Right lobe of liver (tissue), 6 donors: ENCODE data around the gene KRTAP5-4. TPM values are rescaled to one million over a fixed set of nuclear protein-coding genes. Genes with fewer than 3 reads are reported as not detected.

ENCODE experiments used
- ATAC-seq, 4 donors: fragments of 200-7000 bp; cut with Tn5 transposase; one replicate each; pipeline ENCODE4 v1.9.1; 2020; ENCODE audit warnings: mild to moderate bottlenecking in 4 of 4, moderate library complexity in 4 of 4
- DNase-seq, 3 donors: peaks; one replicate each; pipeline ENCODE4 v3.0.0-alpha.2; 2020
- H3K27ac ChIP-seq, 3 donors: fragments of 200-600 bp; one replicate each; pipeline ENCODE4 v1.8.0; 2022
- H3K27me3 ChIP-seq, 2 donors: fragments of 200-600 bp; one replicate each; pipeline ENCODE4 v1.8.0; 2022
- H3K36me3 ChIP-seq, 4 donors: fragments of 200-600 bp; sonication (generic) in 1 of 4; one replicate each; pipeline versions ENCODE4 v1.5.1 to v1.8.0; 2017 to 2022; ENCODE audit warnings: control low read depth in 1 of 4
- H3K4me1 ChIP-seq, 4 donors: fragments of 200-600 bp; sonication (generic) in 1 of 4; one replicate each; pipeline versions ENCODE4 v1.5.1 to v1.8.0; 2017 to 2022; ENCODE audit warnings: control low read depth in 1 of 4
- H3K4me3 ChIP-seq, 3 donors: fragments of 200-600 bp; one replicate each; pipeline ENCODE4 v1.8.0; 2022
- H3K9me3 ChIP-seq, 4 donors: fragments of 200-600 bp; sonication (generic) in 1 of 4; one replicate each; pipeline versions ENCODE4 v1.5.1 to v1.8.0; 2017 to 2022; ENCODE audit warnings: control low read depth in 1 of 4
- CTCF ChIP-seq, 4 donors: fragments of 200-600 bp in 3 of 4; fragments of 450-650 bp in 1 of 4; IDR thresholded peaks; one replicate each; pipeline versions ENCODE4 v1.5.1 to v1.8.0; 2016 to 2022; ENCODE audit warnings: antibody characterized with exemption in 4 of 4, mild to moderate bottlenecking in 2 of 4
- POLR2A ChIP-seq: fragments of 450-650 bp; IDR thresholded peaks from one replicate; pipeline ENCODE4 v1.6.1; 2017; ENCODE audit warnings: antibody characterized with exemption, mild to moderate bottlenecking
- WGBS: methylation state at CpG from one replicate; pipeline ENCODE4 v1.1.6; 2018; ENCODE audit warnings: low coverage, low lambda C conversion rate; ENCODE audit not compliant: insufficient coverage; ENCODE audit errors: missing lambda C conversion rate; 5-methylcytosine and 5-hydroxymethylcytosine counted together
- intact Hi-C, 2 donors: fragments of 100-400 bp; cut with DNase I; formaldehyde crosslinking; loops; one replicate each; pipeline versions ENCODE4 v1.11.2 to v1.14.1; 2022
- total RNA-seq, 6 experiments: library from RNA; depleted of rRNA in 2 of 6; stranded (reverse); fragments of >200 nt in 2 of 6; fragmentation: NEBNext Ultra II Directional in 3 of 6; extraction: Animal tissue kit (Norgen Biotek cat#: 25700) in 3 of 6; gene quantifications; one replicate each; pipeline versions ENCODE4 v1.1.0 to v1.2.4, GENCODE V29; 2016 to 2023
- donor health status: DM: no; HTN: yes; CAD: no.
- donor health status: DM: no; HTN: no; CAD: no.
- donor health status: DM: no; HTN: no; CAD: no.
- donor health status: DM: no; HTN: yes; CAD: no.
- donor health status: DM: no; HTN: yes; CAD: no.

Gene KRTAP5-4
- total RNA-seq, 6 experiments from 2014 or later, result not detected

DNA sequence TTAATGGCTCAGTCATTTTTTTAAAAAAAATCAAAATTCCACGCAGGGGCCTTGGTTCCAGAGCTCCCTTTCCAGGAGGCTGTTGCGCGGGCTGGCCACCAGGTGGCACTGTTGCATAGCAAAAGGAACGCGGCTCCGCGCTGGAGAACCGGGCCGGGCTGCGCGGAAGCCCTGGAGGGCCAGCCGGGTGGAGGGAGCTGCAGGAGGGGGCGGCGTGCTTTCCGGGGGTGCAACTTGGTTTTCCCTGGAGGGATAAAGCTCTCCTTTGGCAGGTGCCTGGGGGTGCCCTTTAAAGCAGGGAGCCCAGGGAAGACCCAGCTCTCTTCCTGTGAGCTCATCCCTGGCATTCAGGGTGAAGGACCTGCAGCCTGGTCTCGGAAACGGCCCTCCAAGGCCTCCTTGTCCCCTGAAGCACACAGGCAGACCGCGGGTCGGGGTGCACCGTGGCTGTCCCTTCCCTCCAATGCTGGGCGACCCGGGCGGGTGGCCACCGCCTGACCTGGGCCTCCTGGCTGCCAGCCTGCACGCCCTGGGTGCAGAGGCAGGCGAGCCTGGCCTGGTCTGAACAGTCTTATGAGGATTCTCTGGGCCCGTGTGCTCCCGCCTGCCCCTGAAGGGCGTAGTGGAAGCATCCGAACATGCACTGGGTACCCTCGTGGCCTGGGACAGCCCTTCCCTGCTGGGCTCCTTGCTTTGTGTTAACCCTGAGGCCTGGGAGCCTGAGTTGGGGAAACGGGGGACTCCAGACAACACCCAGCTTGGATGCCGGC is 31.0 kb upstream of the KRTAP5-4 start:
- TF ChIP-seq POLR2A, result no peak
- TF ChIP-seq CTCF (IDR thresholded peaks at IDR 0.05), result peak; percentile 94 to 99 (median 98)
- Histone ChIP-seq H3K4me1 (peaks cover 0 to 38% (median 22%) of the 10 kb centered on the region in 4 donors), H3K36me3 (no peaks in the 10 kb centered on the region), H3K27ac (peak overlapping the region; percentile 47 to 88 (median 49)), H3K27me3 (no peaks in the 10 kb centered on the region), H3K9me3 (no peaks in the 10 kb centered on the region), H3K4me3 (peak overlapping the region in 1 of 3 donors; percentile 13)
- WGBS, result 0% methylated on average over 12 of the region's 34 CpGs
- DNase-seq (peak; percentile 82 to 85 (median 83)), ATAC-seq (peak; percentile 68 to 86 (median 76))
- intact Hi-C loops, result loop anchor here (5.0 to 10.0 kb wide), 3 partner anchors 39 to 179 kb away; partner anchors contain the start of gene SYT8 (in 2 of the 2)

DNA sequence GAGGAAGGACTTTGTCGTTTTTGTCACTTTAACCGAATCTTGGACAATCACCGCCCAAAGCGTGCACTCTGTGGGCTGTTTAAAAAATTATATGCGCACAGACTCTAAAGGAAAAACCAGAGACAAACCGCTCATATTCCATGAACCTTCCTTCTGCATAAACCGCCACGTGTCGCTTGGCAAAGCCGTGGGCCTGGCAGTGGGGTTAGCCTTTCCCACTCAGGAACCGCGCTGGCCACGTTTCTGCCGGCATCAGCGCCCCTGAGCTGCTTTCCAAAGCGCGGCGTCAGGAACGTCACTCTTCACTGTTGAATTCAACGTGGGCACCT is 30.5 kb upstream of the KRTAP5-4 start:
- DNase-seq (no peak), ATAC-seq (no peak)
- 25% methylated on average over 17 of the region's 20 CpGs for WGBS
- no peaks in the 10 kb centered on the region for H3K36me3 ChIP-seq
- intact Hi-C loops, result loop anchor here (5.0 to 10.0 kb wide), 3 partner anchors 40 to 180 kb away; partner anchors contain the start of gene SYT8 (in 2 of the 2)
- no peak overlapping the region for H3K4me3 ChIP-seq
- no peaks in the 10 kb centered on the region for H3K27me3 ChIP-seq
- no peak overlapping the region for H3K27ac ChIP-seq
- H3K9me3 ChIP-seq, result no peaks in the 10 kb centered on the region
- TF ChIP-seq POLR2A, result no peak
- no peak for TF ChIP-seq CTCF (IDR thresholded peaks at IDR 0.05)
- H3K4me1 ChIP-seq, result peaks cover 0 to 38% (median 22%) of the 10 kb centered on the region in 4 donors

GRCh38 chr11:1652026-1652425 is 30.1 kb upstream of the KRTAP5-4 start:
- 86% methylated on average over 10 of the region's 19 CpGs for WGBS

GRCh38 chr11:1651411-1651980 is 29.6 kb upstream of the KRTAP5-4 start:
- TF ChIP-seq CTCF (IDR thresholded peaks at IDR 0.05) (no peak), POLR2A (no peak)
- H3K9me3 ChIP-seq, result no peaks in the 10 kb centered on the region
- ATAC-seq (no peak), DNase-seq (no peak)
- peaks cover 0 to 38% (median 22%) of the 10 kb centered on the region in 4 donors for H3K4me1 ChIP-seq
- no peaks in the 10 kb centered on the region for H3K36me3 ChIP-seq
- no peak overlapping the region for H3K27ac ChIP-seq
- 81% methylated on average over 7 of the region's 7 CpGs for WGBS
- no peaks in the 10 kb centered on the region for H3K27me3 ChIP-seq
- intact Hi-C loops, result loop anchor here (5.0 to 10.0 kb wide), 3 partner anchors 41 to 181 kb away; partner anchors contain the start of gene SYT8 (in 2 of the 2)
- H3K4me3 ChIP-seq, result no peak overlapping the region

More at GRCh38 chr11:1652026-1652425, 30.1 kb upstream of the KRTAP5-4 start:
- H3K4me3 ChIP-seq, result no peak overlapping the region
- H3K4me1 ChIP-seq, result peaks cover 0 to 38% (median 22%) of the 10 kb centered on the region in 4 donors
- H3K27me3 ChIP-seq, result no peaks in the 10 kb centered on the region
- no peaks in the 10 kb centered on the region for H3K36me3 ChIP-seq
- intact Hi-C loops, result loop anchor here (5.0 to 10.0 kb wide), 3 partner anchors 40 to 180 kb away; partner anchors contain the start of gene SYT8 (in 2 of the 2)
- TF ChIP-seq POLR2A (no peak), CTCF (IDR thresholded peaks at IDR 0.05) (no peak)
- no peaks in the 10 kb centered on the region for H3K9me3 ChIP-seq
- DNase-seq (peak in 1 of 3 donors; percentile 46), ATAC-seq (no peak)
- H3K27ac ChIP-seq, result no peak overlapping the region
